Ureter (tissue), 1 donor: ENCODE measurements around the gene NPAS1. TPM values are rescaled to one million over a fixed set of nuclear protein-coding genes. Genes with fewer than 3 reads are reported as not detected.
"Not testable (repeated sequence)": the region's sequence is repeated elsewhere in the genome, so short reads cannot be mapped to it uniquely, and the experiment has no call there.

Source experiments
- DNase-seq: peaks from one replicate; pipeline ENCODE4 v3.0.0-alpha.2; 2020; ENCODE audit warnings: low spot score
- total RNA-seq: library from RNA; stranded (reverse); gene quantifications from one replicate; pipeline ENCODE4 v1.2.4, GENCODE V29; 2023
- donor health status: DM: yes; HTN: yes; CAD: no.

The NPAS1 gene
- total RNA-seq, 1 donor from 2014 or later, result not detected

DNA sequence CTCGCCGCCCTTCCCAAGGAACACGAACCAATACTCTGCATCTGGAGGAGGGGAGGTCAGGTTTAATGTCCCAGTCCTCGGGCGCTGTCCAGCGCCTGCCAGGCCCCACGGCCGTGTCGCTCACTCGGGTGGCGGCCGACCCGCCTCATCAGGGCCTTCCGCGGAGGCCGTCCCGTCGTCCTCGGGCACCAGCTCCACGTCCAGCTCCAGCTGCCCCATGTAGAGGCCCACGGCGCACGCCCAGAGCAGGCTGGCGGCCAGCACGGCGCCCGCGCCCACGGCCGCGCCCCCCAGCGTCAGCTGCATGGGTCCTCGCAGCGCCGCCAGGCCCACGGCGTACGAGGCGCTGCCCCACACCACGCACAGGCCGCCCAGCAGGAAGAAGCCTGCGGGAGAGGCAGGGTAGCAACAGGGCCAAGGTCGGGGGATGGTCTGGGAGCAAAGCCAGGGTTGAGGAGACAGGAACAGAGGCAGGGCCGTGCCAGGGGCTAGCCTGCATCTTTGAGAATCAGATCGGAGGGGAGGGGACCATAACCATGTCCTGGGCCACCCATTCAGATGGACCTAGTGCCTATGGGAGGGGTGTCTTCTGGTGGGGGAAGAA is 26.3 kb downstream of the NPAS1 start:
- no peak for DNase-seq

DNA sequence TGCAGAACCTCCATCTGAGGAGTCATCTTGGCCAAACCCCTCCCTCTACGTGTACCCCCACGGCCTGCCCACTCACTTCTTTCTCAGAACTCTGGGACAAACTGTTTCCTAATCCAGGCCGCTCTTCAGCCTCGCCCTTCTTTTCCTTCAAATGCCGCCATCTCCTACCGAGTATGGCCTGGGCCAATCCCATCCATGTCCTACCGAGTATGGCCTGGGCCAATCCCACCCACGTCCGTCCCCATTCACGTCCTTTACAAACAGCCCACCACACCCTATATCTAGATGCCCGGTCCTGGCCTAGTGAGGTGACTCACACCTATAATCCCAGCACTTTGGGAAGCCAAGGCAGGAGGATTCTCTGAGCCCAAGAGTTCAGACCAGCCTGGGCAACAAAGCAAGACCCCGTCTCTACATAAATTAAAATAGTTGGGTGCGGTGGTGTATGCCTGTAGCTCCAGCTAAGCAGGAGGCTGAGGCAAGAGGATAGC is 27.7 kb downstream of the NPAS1 start:
- no peak for DNase-seq

DNA sequence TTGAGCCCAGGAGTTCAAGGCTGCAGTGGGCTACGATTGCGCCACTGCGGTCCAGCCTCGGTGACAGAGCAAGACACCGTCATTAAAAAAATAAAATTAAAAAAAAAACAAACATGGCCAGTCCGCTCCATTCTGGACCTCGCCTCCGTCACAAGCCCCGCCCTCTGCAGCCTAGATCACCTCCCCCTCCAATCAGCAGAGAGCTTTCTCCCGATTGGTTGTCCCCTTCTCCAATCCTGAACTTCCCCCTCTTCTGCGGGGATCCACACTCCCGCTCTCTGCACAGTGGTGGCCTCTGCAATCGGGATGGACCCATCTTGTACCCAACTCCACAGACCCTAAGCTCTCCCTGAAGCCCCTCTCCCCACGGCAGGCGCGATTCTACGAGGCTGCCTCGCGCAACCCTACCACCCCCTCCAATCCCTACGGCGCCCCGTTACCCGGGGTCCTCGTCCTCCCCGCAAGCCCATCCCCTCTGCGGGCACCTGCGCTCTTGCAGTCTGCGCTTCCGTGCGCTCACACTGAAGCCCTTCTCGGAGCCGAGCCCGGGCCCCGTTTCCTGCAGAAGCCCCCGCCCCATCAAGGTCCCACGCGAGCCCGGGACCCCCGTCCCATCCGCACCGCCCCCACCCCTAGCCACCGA is 28.2 kb downstream of the NPAS1 start:
- DNase-seq, result peak; percentile 85

DNA sequence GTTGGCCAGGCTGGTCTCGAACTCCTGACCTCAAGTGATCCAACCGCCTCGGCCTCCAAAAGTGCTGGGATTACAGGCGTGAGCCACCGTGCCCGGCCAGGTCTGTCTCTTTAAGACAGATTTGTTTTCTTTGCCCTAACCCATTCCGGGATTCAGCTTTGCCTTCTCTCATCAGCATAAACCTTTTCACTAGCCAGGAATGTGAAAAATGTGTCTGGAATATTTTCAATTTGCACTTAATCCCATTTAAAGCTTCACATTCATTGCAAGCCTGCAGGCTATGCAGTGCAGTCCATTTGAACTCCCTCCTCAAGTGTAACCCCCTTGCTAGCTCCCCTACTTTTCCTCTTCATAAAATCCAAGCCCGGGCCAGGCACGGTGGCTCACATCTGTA is 29.7 kb downstream of the NPAS1 start:
- no peak for DNase-seq

DNA sequence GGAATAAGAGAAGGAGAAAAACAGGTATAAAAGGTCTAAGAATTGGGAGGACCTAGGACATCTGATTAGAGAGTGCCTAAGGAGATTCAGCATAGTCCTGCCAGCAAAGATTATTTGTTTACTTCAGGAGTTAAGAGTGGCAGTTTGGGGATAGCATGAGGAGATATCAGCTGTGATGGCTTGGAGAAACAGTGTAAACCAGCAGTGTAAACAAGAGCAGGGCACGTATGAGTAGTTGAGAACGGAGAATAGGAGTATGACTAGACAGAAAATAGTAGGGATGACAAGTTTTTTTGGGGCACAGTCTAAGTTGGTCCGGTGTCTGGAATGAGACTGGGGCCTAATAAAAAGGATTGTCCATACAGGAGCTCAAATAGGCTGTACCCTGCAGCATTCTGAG is 30.9 kb downstream of the NPAS1 start:
- not testable (repeated sequence) for DNase-seq

DNA sequence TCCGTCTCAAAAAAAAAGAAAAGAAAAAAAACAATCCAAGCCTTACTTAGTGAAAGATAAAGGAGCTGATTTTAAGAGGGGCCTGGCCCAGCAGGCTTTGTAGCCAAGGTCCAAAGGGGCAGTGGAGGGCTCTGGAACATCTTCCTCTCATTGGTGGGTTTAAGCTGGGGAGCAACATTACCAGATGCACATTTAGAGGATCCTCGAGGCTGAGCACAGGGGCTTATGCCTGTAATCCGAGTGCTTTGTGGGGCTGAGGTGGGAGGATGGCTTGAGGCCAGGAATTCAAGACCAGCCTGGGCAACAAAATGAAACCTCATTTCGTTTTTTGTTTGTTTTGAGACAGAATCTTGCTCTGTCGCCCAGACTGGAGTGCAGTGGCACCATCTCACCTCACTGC is 36.8 kb downstream of the NPAS1 start:
- DNase-seq, result no peak

DNA sequence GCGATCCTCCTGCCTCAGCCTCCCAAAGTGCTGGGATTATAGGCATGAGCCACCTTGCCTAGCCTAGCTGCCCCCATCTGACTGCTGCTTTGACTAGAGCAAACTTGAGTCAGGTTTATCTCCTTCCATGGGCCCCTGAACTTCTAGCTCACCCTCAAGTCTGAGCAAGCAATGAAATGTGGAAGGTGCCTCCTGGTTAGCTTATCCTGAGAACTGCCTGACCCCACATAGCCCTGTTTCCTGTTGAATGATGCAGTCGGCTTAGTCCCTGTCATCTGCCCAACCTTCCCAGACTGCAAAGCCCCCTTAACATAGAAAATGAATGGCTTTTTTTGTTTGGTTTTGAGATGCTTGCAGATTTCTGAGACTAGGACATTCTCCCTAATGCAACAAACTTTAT is 37.7 kb downstream of the NPAS1 start:
- no peak for DNase-seq

DNA sequence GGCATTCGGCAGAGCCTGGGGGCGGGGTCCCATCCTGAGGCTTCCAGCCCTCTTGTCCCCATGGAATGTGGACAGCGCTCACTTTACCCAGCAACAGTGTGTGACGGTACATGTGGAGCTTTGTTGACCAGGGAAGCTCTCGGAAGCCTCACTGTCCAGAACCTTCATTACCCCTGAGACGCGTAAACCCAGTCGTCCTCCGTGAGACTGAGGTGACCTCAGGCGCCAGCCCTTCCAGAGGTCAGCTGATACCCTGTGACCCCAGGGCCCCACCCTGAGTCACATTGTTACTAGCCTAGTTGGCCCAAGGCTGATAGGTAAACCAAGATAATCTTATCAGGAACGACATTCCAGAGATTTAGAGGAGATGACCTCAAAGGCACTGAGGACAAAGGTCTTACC is 39.0 kb downstream of the NPAS1 start:
- no peak for DNase-seq

DNA sequence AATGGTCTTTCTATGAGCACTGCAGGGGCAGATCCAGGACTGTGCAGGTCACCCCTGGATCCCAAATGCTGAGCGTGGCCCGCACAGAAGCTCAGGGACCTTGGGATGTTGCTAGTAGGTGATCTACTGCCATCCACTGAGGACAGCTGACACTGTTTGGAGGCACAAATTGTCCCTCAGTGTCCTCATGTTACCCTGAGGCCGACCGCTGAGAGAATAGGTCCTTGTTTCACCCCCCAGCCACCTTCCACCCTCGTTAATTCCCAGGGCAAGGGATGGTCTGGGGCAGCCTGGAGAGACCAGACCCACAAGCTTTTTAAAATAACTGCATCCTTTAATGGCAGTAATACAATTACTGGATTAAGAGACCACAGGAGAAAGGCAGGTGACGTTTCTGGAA is 44.2 kb downstream of the NPAS1 start:
- no peak for DNase-seq

DNA sequence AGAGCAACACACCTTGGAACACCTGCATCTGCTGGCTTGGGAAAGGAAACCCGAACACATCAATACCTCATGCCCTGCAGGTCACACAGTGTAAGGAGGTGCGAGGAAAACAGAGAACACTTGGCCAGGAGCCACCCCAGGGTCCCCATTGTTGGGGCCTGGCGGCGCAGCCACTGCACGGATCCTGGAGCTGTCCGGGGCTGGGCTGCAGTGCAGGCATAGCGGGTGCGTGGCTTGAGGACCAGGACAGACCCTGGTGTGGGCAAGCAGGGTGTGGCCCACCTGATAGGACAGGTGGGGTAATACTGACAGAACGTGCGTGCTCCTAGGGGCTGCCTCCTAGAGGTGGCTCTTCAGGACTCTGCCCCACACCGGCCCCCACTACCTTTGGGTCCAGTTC is 45.6 kb downstream of the NPAS1 start:
- DNase-seq, result no peak

DNA sequence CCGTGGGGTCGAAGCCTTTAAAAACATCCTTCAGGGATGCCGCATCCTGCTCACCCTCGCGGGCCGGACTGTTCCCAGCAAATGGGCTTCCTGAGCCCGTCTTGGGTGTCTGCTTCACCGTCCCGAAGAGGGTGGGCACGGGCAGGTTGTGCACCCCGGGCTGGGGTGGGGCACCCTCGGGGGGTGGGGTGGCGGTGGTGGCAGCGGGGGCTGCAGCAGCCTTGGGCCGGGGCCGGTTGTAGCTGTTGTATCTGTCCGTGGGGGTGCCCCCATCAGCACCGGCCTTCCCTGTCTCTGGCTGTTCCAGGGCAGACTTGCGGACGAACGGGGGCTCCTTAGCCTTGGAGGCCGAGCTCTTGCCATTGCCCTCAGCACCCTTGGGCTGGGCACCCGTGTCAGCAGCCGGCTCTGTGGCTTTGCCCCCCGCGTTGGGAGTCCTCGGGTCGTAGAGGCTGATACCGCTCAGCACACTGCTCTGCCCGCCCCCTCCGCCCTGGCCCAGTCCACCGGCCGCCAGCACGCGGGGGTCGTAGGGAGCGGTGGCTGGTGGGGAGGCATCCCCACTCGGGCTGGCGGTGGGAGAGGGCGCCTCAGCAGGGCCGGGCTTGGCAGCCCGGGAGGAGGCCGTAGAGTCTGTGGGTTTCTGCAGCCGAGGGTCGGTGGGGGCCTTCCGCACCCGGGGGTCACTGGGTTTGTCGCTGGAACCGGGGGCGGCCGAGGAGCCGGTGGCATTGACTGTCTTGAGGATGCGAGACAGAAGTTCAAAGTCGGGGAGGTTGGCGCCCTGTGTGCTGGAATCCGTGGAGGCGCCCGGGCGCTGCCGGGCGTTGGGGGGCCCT is 47.0 kb downstream of the NPAS1 start:
- no peak for DNase-seq

DNA sequence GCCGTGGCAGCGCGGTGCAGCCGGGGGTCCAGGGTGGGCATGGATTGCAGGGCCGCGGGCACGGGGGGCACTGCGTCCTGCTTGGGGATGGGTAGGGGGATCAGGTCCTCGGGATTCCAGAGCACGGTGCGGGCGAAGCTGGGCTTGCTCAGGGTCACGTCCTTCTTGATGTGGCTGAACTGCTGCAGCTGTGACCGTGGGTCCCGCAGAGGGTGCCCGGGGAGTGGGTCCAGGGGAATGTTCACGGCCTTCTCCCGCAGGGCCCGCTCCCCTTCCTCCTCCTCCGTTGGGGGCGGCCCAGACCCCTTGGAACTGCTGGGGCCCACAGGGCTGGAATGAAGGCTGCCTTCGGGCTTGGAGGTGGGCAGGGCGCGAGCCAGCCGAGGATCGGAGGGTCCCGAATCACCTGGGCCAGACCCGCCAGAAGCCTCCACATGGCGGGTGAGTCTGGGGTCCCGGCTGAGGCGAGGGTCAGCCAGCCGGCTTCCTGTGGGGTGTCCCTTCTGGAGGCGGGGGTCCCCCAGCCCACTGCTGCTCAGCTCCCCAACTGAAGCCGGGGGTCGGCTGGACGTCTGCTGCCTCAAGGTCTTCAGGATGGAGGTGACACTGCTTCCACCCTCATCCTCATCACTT is 47.7 kb downstream of the NPAS1 start:
- no peak for DNase-seq

DNA sequence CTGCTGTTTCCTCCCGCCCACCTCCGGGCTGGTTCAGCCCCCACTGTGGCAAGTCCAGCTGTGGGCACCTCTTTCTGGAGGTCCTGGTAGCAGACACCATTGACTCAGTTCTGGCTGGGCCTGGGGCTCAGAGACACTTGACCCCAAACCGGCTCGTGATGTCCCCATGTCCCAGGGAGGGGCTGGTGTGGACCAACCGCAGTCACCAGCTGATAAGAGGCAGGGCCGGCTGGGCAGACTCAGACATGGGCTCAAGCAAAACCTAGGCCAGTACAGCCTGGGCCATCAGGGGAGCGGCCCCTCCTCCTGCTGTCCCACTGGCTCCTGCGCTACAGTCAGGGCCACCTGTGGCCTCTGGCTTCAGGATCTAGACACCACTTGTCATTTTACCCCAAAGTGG is 48.6 kb downstream of the NPAS1 start:
- no peak for DNase-seq

DNA sequence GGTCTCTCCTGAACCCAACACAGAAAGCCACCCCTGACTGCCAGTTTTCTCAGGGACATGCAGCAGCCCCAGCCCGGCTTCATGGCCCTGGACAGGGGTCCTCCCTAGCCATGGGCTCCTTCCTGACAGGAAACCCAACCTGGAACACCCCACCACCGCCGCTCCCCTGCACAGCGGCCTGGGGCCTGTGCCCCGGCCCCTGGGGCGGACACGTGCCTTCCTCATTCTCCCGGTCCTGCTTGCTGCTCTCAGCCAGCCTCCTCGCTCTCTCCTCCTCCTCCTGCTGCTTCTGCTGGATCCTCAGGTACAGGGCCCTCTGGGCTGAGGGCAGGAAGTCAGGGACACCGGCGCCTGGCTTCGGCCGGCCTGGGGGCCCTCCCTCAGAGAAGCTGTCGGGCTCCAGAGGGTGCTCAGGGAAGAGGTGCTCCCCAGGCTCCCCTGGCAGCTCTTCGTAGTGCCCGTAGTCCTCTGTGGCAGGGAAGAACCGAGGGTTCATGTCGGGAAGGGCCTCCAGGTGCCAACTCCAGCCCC is 49.3 kb downstream of the NPAS1 start:
- DNase-seq, result no peak

DNA sequence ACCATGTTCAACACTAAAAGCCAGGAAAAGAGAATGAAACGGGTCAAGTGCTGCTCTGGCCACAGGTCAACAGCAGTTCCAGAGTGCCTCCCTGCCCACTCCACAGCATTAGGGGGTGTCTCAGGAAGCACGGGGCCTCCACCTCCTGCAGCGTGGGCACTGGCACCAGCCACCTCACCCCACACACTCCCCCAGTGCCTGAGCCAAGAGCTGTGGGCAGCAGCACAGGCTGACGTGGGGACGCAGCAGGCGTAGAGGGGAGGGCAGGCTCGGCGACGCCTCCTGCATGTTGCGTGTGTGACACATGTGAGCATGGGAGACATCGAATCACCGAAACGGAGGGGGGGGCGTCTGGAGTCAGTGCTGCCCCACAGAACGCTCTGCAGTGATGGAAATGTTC is 50.2 kb downstream of the NPAS1 start:
- no peak for DNase-seq

DNA sequence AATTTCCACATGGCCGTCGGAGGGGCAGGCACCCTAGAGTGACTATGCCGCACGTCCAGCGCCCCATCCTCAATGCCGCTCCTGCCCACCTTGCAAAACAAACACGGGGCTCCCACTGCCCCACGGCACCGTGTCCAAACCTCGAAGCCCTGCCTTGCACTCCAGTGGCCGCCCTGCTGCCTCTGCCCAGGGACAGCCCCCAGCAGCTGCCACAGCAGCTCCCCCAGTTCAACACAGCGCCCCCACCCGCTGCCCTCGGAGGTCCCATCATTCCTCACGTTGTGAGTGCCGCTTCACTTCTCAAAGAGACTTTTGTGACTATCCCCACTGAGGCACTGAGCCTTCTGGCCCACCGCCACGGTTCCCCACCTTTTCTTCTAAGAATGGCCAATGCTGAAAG is 51.1 kb downstream of the NPAS1 start:
- DNase-seq, result no peak

DNA sequence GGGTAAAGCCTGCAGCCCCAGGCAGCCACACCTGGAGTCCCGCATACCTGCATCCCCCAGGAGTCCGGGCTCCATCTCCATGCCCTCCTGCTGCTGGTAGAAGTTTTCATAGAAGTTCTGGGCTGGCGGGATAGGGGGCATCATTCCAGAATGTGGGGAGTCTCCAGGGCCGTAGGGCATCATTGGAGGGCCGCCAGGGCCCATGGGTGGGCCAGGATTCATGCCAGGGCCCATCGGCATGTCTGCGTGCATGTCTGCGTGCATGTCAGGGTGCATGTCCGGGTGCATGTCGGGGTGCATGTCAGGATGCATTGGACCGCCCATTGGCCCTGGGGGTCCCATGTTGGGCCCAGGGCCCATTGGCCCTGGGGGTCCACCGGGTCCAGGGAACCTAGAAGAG is 52.1 kb downstream of the NPAS1 start:
- no peak for DNase-seq

DNA sequence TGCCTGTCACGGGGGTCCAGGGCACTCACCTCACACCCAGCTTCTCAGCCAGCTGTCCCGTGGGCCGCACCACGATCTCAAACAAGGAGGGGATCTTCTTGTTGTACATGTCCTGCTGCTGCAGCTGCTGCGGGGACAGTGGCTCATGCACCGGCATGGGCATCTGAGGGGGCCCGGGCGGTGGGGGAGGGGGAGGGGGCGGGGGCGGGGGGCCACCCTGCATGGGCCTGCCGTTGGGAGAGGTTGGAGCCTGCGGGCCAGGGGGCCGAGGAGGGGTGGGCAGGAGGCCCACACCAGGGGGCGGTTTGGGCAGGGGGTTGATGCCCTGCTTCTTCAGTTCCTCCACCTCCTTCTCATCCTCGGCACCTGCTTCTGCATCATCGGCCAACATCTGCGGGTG is 52.7 kb downstream of the NPAS1 start:
- DNase-seq, result no peak

DNA sequence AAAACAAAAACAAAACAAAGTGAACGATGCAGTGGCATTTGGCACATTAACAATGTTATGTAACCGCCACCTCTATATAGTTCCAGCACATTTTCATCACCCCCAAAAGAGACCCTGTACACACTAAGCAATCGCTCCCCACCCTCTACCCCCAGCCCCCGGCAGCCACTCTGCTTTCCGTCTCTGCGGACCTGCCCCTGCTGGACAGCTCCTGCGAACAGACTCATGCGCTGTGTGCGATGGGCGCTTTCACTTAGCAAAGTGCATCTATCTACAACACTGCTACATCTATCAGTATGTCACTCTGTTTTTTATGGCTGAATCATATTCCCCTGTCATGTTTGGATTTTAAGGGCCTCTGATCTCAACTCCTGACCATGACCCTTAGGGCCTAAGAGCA is 53.9 kb downstream of the NPAS1 start:
- DNase-seq, result no peak

DNA sequence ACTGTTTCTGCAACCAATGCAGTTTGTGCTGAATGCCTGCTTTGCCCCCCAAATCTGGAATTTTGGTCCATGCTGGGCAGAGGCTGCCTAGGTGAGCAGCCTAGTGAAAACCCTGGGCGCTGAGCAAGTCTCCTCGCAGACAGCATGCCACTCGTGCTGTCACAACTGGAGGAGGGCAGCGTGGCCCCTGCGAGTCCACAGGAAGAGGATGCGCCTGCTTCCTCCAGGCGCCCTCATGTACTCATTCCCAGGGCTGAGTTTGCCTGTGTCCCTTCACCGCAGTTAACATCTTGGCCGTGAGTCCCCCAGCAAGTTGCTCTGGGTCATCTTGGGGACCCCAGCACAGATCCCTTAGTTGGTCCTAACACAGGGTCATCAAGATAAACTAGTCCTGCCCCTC is 55.0 kb downstream of the NPAS1 start:
- DNase-seq, result no peak

DNA sequence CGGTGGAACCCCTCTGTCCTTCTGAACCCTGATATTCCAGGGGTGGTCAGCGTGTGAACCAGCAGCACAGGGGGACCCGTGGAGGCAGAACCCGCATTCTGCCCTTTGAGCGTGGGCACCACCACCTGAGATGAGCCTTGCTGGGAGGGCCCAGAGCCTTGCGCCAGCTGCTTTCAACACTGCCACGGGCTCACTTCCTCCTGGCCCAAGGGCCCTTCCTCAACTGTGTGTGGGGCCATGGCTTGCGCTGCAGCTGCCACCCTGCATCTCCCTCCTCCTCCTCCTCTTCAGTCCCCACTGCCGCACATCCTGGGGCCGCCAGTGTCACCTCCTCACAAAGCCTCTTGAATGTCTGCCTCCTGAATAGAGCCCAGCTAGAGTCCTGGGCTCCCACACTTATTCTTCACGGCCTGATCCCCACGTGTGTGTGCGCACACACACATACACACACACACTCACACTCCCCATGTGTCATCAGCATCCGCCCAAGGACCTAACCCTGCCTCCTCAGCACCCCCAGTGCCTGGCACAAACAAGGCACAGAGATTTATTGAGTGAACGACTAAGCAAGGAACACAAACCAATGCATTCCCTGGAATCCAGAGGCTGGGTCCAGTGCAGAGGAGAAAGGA is 55.7 kb downstream of the NPAS1 start:
- DNase-seq, result no peak

DNA sequence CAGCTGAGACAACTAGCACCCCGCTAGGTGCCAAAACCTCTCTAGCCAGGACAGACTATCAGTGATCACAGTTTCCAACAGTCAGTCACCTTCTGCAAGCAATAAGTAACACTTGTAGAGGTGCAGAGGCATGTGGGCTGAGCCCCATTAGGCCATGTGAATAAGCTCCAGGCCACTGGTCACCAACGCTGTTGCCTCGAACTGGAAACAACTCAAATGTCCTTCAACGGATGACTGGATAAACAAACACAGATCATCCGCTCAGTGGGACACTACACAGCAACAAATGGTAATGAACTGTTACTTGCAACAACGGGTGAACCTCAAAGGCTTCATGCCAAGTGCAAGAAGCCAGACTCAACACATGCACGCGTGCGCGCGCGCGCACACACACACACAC is 56.3 kb downstream of the NPAS1 start:
- DNase-seq, result no peak
